CD4-positive, alpha-beta T cell treated with Interleukin-15 for 4 hours (primary cell): ENCODE data around the gene URB1.
"Not testable (repeated sequence)": the region's sequence is repeated elsewhere in the genome, so short reads cannot be mapped to it uniquely, and the experiment has no call there.

Experiments
- DNase-seq: peaks from one replicate; pipeline ENCODE4 v3.0.0-alpha.2; 2020; ENCODE audit warnings: low spot score

Gene URB1

DNA sequence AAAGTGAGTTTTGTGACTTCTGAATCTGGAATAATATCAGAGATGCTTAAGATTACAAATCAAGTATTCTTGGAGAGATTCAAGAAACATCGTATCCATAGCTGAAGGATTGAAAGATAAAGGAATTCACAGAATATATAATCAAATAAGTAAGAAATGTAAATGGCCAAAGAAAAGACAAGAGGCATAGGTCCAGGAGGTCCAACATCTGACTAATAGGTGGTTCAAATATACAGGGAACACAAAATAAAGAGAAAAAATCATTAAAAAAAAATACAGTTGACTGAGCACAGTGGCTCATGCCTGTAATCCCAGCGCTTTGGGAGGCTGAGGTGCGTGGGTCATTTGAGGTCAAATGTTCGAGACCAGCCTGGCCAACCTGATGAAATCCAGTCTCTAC is 107.3 kb downstream of the URB1 start:
- no peak for DNase-seq

DNA sequence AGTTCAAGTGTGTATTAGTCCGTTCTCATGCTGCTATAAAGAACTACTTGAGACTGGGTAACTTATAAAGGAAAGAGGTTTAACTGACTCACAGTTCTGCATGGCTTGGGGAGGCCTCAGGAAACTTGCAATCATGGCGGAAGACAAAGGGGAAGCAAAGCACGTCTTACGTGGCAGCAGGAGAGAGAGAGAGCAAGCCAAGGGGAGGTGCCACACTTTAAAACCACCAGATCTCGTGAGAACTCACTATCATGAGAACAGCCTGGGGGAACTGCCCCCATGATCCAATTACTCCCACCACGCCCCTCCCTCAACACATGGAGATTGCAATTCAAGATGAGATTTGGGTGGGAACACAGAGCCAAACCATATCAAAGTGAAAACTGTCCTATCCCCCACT is 109.8 kb downstream of the URB1 start:
- no peak for DNase-seq

GRCh38 chr21:32281531-32281930 is 111.3 kb downstream of the URB1 start:
- no peak for DNase-seq

DNA sequence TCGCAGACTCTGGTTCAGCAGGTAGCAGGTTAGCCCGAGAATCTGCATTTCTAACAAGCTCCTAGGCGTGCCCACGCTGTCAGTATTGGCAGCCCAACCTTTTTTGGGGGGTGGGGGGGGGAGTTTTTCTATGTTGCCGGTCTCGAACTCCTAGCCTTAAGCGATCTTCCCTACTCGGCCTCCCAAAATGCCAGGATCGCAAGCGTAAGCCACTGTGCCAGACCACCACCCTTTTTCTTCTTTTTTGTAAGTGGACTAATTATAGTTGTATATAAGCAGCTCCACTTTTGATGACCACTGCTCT is 113.5 kb downstream of the URB1 start:
- no peak for DNase-seq

GRCh38 chr21:32278518-32279376 is 114.1 kb downstream of the URB1 start, which contains the start of gene MIS18A:
Gene MIS18A, minus strand, starts transcription at chr21:32279049. Its CDS starts 35 bp downstream, at chr21:32279014.
- DNase-seq: peak; percentile 97

- DNase-seq: no peak
Observed at GRCh38 chr21:32278103-32278502, 114.7 kb downstream of the URB1 start.

GRCh38 chr21:32276671-32277070 is 116.1 kb downstream of the URB1 start:
- no peak for DNase-seq

- no peak for DNase-seq
Observed at GRCh38 chr21:32270748-32271147, 122.1 kb downstream of the URB1 start.

- not testable (repeated sequence) for DNase-seq
Observed at GRCh38 chr21:32265321-32265720, 127.5 kb downstream of the URB1 start.

- DNase-seq: no peak
Observed at GRCh38 chr21:32261929-32262328, 130.9 kb downstream of the URB1 start.
